ENCODE results near the gene SELPLG. TPM values are rescaled to one million over a fixed set of nuclear protein-coding genes. Genes with fewer than 3 reads are reported as not detected.

SELPLG gene
- total and polyA plus RNA-seq, 2 experiments from 2014 or later: 1.4 to 3.5 TPM

GRCh38 chr12:108676707-108677106 lies 43.0 kb upstream of the SELPLG start:
- H3K27me3 ChIP-seq: no peaks in the 10 kb centered on the region
- no peak for DNase-seq (ENCODE audit: low read depth in 1 of 2, low spot score in 1 of 2)
- no peak overlapping the region for H3K4me3 ChIP-seq
- H3K27ac ChIP-seq: peak overlapping the region; percentile 55
- H3K4me1 ChIP-seq (ENCODE audit: low read depth): peaks cover 3% of the 10 kb centered on the region
- peaks cover 17% of the 10 kb centered on the region for H3K36me3 ChIP-seq
- no peak for TF ChIP-seq CTCF (IDR thresholded peaks at IDR 0.05; ENCODE audit: low read depth, low read length)
- no peaks in the 10 kb centered on the region for H3K9me3 ChIP-seq (ENCODE audit: low read depth)

- H3K4me3 ChIP-seq: no peak overlapping the region
- TF ChIP-seq CTCF (IDR thresholded peaks at IDR 0.05; ENCODE audit: low read depth, low read length): no peak
- H3K4me1 ChIP-seq (ENCODE audit: low read depth): peaks cover 3% of the 10 kb centered on the region
- no peaks in the 10 kb centered on the region for H3K9me3 ChIP-seq (ENCODE audit: low read depth)
- no peaks in the 10 kb centered on the region for H3K27me3 ChIP-seq
- peaks cover 17% of the 10 kb centered on the region for H3K36me3 ChIP-seq
- no peak overlapping the region for H3K27ac ChIP-seq
- DNase-seq (ENCODE audit: low read depth in 1 of 2, low spot score in 1 of 2): no peak
These were observed 42.1 kb upstream of the SELPLG start for GRCh38 chr12:108675792-108676191.

GRCh38 chr12:108672054-108672453 lies 38.4 kb upstream of the SELPLG start:
- TF ChIP-seq CTCF (IDR thresholded peaks at IDR 0.05; ENCODE audit: low read depth, low read length): no peak
- H3K27me3 ChIP-seq: no peaks in the 10 kb centered on the region
- H3K36me3 ChIP-seq: peaks cover 7% of the 10 kb centered on the region
- H3K27ac ChIP-seq: no peak overlapping the region
- H3K4me3 ChIP-seq: no peak overlapping the region
- no peak for DNase-seq (ENCODE audit: low read depth in 1 of 2, low spot score in 1 of 2)
- H3K4me1 ChIP-seq (ENCODE audit: low read depth): peaks cover 9% of the 10 kb centered on the region
- H3K9me3 ChIP-seq (ENCODE audit: low read depth): no peaks in the 10 kb centered on the region

GRCh38 chr12:108671110-108671509 lies 37.4 kb upstream of the SELPLG start:
- Histone ChIP-seq H3K36me3 (peaks cover 3% of the 10 kb centered on the region), H3K27ac (no peak overlapping the region), H3K9me3 (ENCODE audit: low read depth) (no peaks in the 10 kb centered on the region), H3K27me3 (no peaks in the 10 kb centered on the region), H3K4me3 (no peak overlapping the region), H3K4me1 (ENCODE audit: low read depth) (peaks cover 18% of the 10 kb centered on the region)
- no peak for TF ChIP-seq CTCF (IDR thresholded peaks at IDR 0.05; ENCODE audit: low read depth, low read length)
- no peak for DNase-seq (ENCODE audit: low read depth in 1 of 2, low spot score in 1 of 2)

GRCh38 chr12:108670066-108670631 lies 36.5 kb upstream of the SELPLG start:
- H3K4me1 ChIP-seq (ENCODE audit: low read depth): peaks cover 27% of the 10 kb centered on the region
- H3K27me3 ChIP-seq: no peaks in the 10 kb centered on the region
- peaks cover 3% of the 10 kb centered on the region for H3K36me3 ChIP-seq
- DNase-seq (ENCODE audit: low read depth in 1 of 2, low spot score in 1 of 2): no peak
- TF ChIP-seq CTCF (IDR thresholded peaks at IDR 0.05; ENCODE audit: low read depth, low read length): no peak
- peak overlapping the region; percentile 60 for H3K27ac ChIP-seq
- H3K9me3 ChIP-seq (ENCODE audit: low read depth): no peaks in the 10 kb centered on the region
- no peak overlapping the region for H3K4me3 ChIP-seq

Measured in cardiac muscle cell (in vitro differentiated cells and primary cell).